Dedifferentiated amniotic fluid mesenchymal stem cell (primary cell): ENCODE measurements around the gene SORL1.

Source experiments
- DNase-seq: peaks from one replicate; pipeline ENCODE4 v3.0.0-alpha.2; 2016; ENCODE audit errors: extremely low spot score

SORL1 gene

GRCh38 chr11:121656328-121657090 is 204.4 kb downstream of the SORL1 start:
- DNase-seq = no peak

GRCh38 chr11:121657146-121657545 is 205.0 kb downstream of the SORL1 start:
- DNase-seq = no peak

GRCh38 chr11:121659811-121660210 is 207.7 kb downstream of the SORL1 start:
- no peak for DNase-seq

- DNase-seq = peak; percentile 61
Observed at GRCh38 chr11:121661880-121662486, 209.9 kb downstream of the SORL1 start.

- no peak for DNase-seq
Observed at GRCh38 chr11:121664144-121664543, 212.0 kb downstream of the SORL1 start.

GRCh38 chr11:121665206-121665838 is 213.2 kb downstream of the SORL1 start:
- DNase-seq = no peak

GRCh38 chr11:121667836-121668235 is 215.7 kb downstream of the SORL1 start:
- no peak for DNase-seq

- DNase-seq = no peak
Observed at GRCh38 chr11:121669422-121669821, 217.3 kb downstream of the SORL1 start.

- DNase-seq = no peak
Observed at GRCh38 chr11:121670266-121670665, 218.2 kb downstream of the SORL1 start.

- no peak for DNase-seq
Observed at GRCh38 chr11:121670805-121671282, 218.7 kb downstream of the SORL1 start.

GRCh38 chr11:121671283-121672168 is 219.4 kb downstream of the SORL1 start:
- no peak for DNase-seq

- DNase-seq = no peak
Observed at GRCh38 chr11:121672630-121673487, 220.7 kb downstream of the SORL1 start.

GRCh38 chr11:121681550-121682268 is 229.6 kb downstream of the SORL1 start:
- DNase-seq = no peak
